Activated effector memory CD4-positive, alpha-beta T cell treated with Interleukin-2 at 50 U/mL for 16 hours (primary cell): Measurements from ENCODE around the gene SPRR1A.

Source experiments
- DNase-seq: peaks from one replicate; pipeline ENCODE4 v3.0.0-alpha.2; 2020

Gene SPRR1A

GRCh38 chr1:153032677-153033308 lies 48.9 kb downstream of the SPRR1A start:
- no peak for DNase-seq

GRCh38 chr1:153035211-153035610 lies 51.3 kb downstream of the SPRR1A start:
- DNase-seq, result no peak
